Measurements from ENCODE around the gene IL18RAP.

The IL18RAP gene

DNA sequence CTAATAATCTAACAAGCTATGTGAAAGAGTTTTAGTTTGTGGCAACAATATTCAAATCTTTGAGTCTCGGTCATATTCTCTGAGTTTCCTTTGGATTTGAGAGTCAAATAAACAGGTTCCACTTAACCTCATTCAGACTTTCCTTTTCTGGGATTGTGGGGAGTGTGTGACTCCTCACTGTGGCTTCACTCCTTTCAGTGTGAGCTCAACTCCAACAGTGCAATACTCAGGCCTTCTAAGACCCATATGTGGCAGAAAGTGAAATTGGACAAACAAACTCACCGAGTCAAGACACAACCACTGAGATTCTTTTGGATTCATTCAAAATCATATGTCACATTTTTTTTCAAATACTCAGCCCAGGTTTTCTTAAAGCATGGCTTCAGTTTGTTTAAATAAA lies 75.5 kb downstream of the IL18RAP start:
- DNase-seq (ENCODE audit: low read depth in 2 of 2, low spot score in 1 of 2), result no peak

DNA sequence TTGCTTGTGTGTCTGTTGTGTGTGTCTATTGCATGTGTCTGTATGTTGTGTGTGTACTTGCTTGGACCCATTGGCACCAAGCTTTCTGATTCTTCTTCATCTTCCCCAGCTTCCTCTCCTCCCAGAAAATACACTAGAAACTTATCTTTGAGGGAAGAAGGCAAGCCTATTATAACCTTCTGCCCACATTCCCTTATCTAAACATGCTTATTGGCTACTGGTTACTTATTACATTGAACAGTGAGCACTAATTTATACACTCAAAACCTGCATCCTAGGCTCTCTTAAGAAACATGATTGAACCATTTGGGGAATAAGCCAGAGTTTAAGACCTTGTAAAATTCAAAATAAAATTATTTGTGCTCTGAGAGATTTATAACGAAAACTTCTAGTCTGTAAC lies 76.6 kb downstream of the IL18RAP start:
- no peak for DNase-seq (ENCODE audit: low read depth in 2 of 2, low spot score in 1 of 2)

Measured in stimulated activated CD8-positive, alpha-beta memory T cell treated with anti-CD3 and anti-CD28 coated beads, Interleukin-4, amount 100 ng/mL, for 4 hours (primary cell).